ENCODE data around the gene FBXW7.
A peak's percentile ranks its signal among the peaks of the same experiment; 100 is the strongest.
"Not testable (repeated sequence)": the region's sequence is repeated elsewhere in the genome, so short reads cannot be mapped to it uniquely, and the experiment has no call there.

Gene FBXW7

GRCh38 chr4:152535903-152536544 is at the start of gene FBXW7:
Gene FBXW7 (minus strand): TSS chr4:152536092. CDS start chr4:152411803, 124,289 bp downstream.
- DNase-seq: peak; percentile 75 to 97

GRCh38 chr4:152585023-152585441 is 49.1 kb upstream of the FBXW7 start:
- no peak for DNase-seq

GRCh38 chr4:152581536-152582160 is 45.8 kb upstream of the FBXW7 start:
- DNase-seq: no peak

- no peak for DNase-seq
Measured at GRCh38 chr4:152579916-152580315, 44.0 kb upstream of the FBXW7 start.

- DNase-seq: no peak
Measured at GRCh38 chr4:152579107-152579764, 43.3 kb upstream of the FBXW7 start.

- DNase-seq: no peak
Measured at GRCh38 chr4:152578670-152579069, 42.8 kb upstream of the FBXW7 start.

- DNase-seq: no peak
Measured at GRCh38 chr4:152577708-152578396, 42.0 kb upstream of the FBXW7 start.

- no peak for DNase-seq
Measured at GRCh38 chr4:152575533-152575932, 39.6 kb upstream of the FBXW7 start.

- no peak for DNase-seq
Measured at GRCh38 chr4:152573861-152574260, 38.0 kb upstream of the FBXW7 start.

GRCh38 chr4:152572417-152573086 is 36.7 kb upstream of the FBXW7 start:
- DNase-seq: no peak

GRCh38 chr4:152571770-152572169 is 35.9 kb upstream of the FBXW7 start:
- DNase-seq: no peak

- DNase-seq: no peak
Measured at GRCh38 chr4:152571296-152571695, 35.4 kb upstream of the FBXW7 start.

- DNase-seq: no peak
Measured at GRCh38 chr4:152565333-152565732, 29.4 kb upstream of the FBXW7 start.

- no peak for DNase-seq
Measured at GRCh38 chr4:152564336-152564735, 28.4 kb upstream of the FBXW7 start.

GRCh38 chr4:152563209-152563608 is 27.3 kb upstream of the FBXW7 start:
- DNase-seq: no peak

- no peak for DNase-seq
Measured at GRCh38 chr4:152559641-152560040, 23.7 kb upstream of the FBXW7 start.

- DNase-seq: no peak
Measured at GRCh38 chr4:152558396-152558795, 22.5 kb upstream of the FBXW7 start.

- no peak for DNase-seq
Measured at GRCh38 chr4:152556834-152557233, 20.9 kb upstream of the FBXW7 start.

- no peak for DNase-seq
Measured at GRCh38 chr4:152556283-152556682, 20.4 kb upstream of the FBXW7 start.

- DNase-seq: no peak
Measured at GRCh38 chr4:152554742-152555141, 18.9 kb upstream of the FBXW7 start.

- DNase-seq: not testable (repeated sequence)
Measured at GRCh38 chr4:152550687-152551086, 14.8 kb upstream of the FBXW7 start.

- DNase-seq: no peak
Measured at GRCh38 chr4:152545088-152545487, 9.2 kb upstream of the FBXW7 start.

GRCh38 chr4:152544533-152544932 is 8.6 kb upstream of the FBXW7 start:
- not testable (repeated sequence) for DNase-seq
